GM18511 (cell line): ENCODE measurements around the gene FHDC1.
A peak's percentile ranks its signal among the peaks of the same experiment; 100 is the strongest.

Source experiments
- ATAC-seq: cut with Tn5 transposase; IDR thresholded peaks from one replicate; pipeline ENCODE4 v1.9.1; 2021; ENCODE audit warnings: mild to moderate bottlenecking, moderate library complexity; ENCODE audit not compliant: unreplicated experiment

FHDC1 gene

GRCh38 chr4:152957437-152958171 is 21.5 kb downstream of the FHDC1 start:
- ATAC-seq: no peak

- no peak for ATAC-seq
Measured at GRCh38 chr4:152959080-152959479, 23.0 kb downstream of the FHDC1 start.

DNA sequence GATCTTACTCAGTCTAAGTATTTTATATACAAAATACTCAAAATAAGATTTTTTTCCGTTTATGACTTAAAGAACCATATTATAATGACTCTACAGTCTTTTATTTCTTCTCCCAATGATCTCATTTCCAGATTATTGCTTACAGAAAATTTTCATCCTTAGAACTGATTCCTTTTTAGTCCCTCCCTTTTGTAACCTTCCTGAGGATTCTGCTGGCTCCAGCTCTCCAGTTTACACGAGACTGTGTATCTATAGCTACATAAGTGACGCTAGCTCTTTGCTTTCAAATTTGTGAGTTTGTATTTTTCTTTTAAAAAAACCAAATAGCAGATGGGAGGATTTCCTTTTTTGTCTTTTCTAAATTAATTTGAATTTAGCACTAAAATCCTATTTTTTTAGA is 24.0 kb downstream of the FHDC1 start:
- ATAC-seq: no peak

- no peak for ATAC-seq
Measured at GRCh38 chr4:152961014-152961772, 25.1 kb downstream of the FHDC1 start.

GRCh38 chr4:152961773-152962115 is 25.6 kb downstream of the FHDC1 start:
- no peak for ATAC-seq

- ATAC-seq: no peak
Measured at GRCh38 chr4:152962150-152962549, 26.0 kb downstream of the FHDC1 start.

GRCh38 chr4:152964335-152964734 is 28.2 kb downstream of the FHDC1 start:
- no peak for ATAC-seq

- ATAC-seq: peak; percentile 87
Measured at GRCh38 chr4:152965611-152966010, 29.5 kb downstream of the FHDC1 start.

- no peak for ATAC-seq
Measured at GRCh38 chr4:152967907-152968306, 31.8 kb downstream of the FHDC1 start.

GRCh38 chr4:152968806-152969394 is 32.8 kb downstream of the FHDC1 start:
- ATAC-seq: no peak

GRCh38 chr4:152970102-152970820 is 34.1 kb downstream of the FHDC1 start:
- no peak for ATAC-seq

GRCh38 chr4:152971053-152971452 is 34.9 kb downstream of the FHDC1 start:
- no peak for ATAC-seq

- no peak for ATAC-seq
Measured at GRCh38 chr4:152972821-152973628, 36.9 kb downstream of the FHDC1 start.

DNA sequence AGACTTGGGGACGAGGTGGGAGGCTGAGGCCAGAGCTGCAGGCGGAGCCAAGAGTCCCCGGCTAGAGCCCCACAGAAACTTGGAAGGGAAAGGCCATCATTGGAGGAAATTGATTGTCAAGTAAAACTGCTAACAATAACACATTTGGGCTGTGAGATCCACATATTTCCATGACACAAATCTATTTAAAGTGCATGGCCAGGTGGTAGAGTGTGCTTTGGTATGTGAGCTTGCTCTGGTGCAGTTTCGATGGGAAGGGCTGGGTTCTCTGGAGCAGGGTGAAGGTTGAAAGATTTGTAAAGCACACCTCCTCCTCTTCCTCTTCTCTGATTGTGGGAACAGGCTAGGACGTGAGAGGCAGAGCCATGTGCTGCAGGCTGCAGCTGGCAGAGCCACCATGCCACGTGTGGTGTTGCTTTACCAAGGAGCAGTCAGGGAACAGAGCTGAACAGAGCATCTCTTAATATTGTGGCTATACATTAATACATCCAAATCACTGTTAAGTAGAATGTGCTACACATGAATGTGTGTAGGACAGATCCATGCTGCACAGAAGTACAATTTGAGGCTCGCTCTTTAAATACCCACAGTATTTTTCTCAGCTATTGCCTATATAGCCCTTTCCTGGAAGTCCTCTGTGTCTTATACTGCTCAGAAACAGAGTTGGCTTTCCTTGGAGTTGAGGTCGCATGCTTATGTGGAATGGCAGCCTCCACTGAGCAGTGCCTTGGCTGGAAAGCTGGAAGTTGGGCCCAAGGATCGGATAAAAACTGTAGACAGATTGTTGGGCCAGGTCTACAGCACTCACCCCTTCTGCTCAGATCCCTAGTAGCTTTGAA is 37.7 kb downstream of the FHDC1 start:
- ATAC-seq: no peak

GRCh38 chr4:152974468-152975379 is 38.6 kb downstream of the FHDC1 start:
- ATAC-seq: no peak

DNA sequence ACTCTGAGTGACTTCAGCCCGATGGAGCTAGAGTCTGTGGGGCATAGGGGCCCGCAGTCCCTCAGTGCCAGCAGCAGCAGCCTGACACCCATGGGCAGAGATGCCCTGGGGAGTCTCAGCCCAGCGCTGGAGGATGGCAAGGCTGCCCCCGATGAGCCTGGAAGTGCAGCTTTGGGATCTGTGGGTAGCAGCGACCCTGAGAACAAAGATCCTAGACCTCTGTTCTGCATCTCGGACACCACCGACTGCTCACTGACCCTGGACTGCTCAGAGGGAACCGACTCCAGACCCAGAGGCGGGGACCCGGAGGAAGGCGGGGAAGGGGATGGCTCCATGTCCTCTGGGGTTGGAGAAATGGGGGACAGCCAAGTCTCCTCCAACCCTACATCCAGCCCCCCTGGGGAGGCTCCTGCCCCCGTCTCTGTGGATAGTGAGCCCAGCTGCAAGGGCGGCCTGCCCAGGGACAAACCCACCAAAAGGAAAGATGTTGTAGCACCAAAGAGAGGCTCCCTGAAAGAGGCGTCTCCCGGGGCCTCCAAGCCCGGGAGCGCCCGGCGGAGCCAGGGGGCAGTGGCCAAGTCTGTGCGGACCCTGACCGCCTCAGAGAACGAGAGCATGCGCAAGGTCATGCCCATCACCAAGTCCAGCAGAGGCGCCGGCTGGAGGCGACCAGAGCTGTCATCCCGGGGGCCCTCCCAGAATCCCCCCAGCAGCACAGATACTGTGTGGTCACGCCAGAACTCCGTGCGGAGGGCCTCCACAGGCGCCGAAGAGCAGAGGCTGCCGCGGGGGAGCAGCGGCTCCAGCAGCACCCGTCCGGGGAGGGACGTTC is 39.5 kb downstream of the FHDC1 start:
- no peak for ATAC-seq

GRCh38 chr4:152976212-152976761 is 40.2 kb downstream of the FHDC1 start:
- no peak for ATAC-seq
